ENCODE data around the gene SYNDIG1L.

- TF ChIP-seq NR2C1 (IDR thresholded peaks at IDR 0.05) (no peak), NR2C1 (tag; IDR thresholded peaks at IDR 0.05) (no peak), ZNF436 (CRISPR knock-in tag; IDR thresholded peaks at IDR 0.05) (no peak)
Observed at GRCh38 chr14:74404435-74404834, 21.6 kb downstream of the SYNDIG1L start.

Data from K562 (cell line).